LHCN-M2 (cell line): Measurements from ENCODE around the gene CCDC92B. TPM values are rescaled to one million over a fixed set of nuclear protein-coding genes. Genes with fewer than 3 reads are reported as not detected.
A peak's percentile ranks its signal among the peaks of the same experiment; 100 is the strongest.
"Not testable (repeated sequence)": the region's sequence is repeated elsewhere in the genome, so short reads cannot be mapped to it uniquely, and the experiment has no call there.

Experiments
- DNase-seq: peaks from one replicate; pipeline ENCODE4 v3.0.0-alpha.2; 2012; ENCODE audit warnings: low read depth
- polyA plus RNA-seq: library from polyadenylated mRNA; unstranded; fragments of >200 nt; gene quantifications from one replicate; pipeline ENCODE4 v1.2.1, GENCODE V29; 2012; ENCODE audit warnings: missing spikeins
- total RNA-seq: library from RNA; depleted of rRNA; stranded (reverse); fragments of >200 nt; gene quantifications from 2 replicates; pipeline ENCODE4 v1.2.3, GENCODE V29; 2014; rRNA removed

CCDC92B gene
- not detected in 2 replicates for total RNA-seq
- polyA plus RNA-seq = not detected

DNA sequence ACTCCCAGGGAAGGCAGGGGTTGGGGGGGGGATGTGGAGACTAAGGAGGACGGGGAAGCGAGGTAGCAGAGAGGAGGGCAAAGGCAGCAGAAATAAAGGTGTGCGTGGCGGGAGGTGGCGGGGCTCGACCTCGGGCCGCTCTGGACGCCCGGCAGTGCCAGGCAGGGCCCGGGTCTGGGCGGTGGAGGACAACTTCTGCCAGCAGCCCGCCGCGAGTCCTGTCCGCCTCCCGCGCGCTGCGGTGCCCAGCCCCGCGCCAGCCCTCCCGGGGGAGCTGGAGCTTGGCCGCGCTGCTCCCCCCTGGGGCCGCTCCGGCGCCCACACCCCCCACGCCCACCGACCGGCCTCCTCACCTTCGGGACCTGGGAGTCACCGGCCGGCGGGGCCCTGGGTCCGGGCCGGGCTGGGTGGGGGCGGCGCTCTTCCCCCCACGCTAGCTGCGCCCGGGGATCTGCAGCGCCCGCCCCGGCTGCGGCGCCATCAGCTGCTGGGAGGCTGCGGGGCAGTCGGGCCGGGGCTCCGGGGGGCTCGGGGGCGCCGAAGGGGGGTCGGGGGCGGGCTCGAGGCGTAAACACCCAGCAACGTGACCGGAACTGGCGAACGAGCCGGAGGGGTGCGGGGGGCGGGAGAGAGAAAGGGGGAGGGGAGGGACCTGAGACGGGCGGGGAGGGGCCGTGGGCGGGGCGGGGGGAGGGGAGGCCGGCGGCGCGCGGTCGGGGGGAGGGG is at the start of gene CCDC92B:
TSS of gene CCDC92B (minus strand) at position 595 of the 726 bp plus-strand sequence. CDS start 14,507 bp downstream, outside the sequence.
- DNase-seq = no peak

GRCh38 chr17:2798678-2799077 is 49.2 kb upstream of the CCDC92B start:
- no peak for DNase-seq

- DNase-seq = no peak
Observed at GRCh38 chr17:2798188-2798587, 48.7 kb upstream of the CCDC92B start.

GRCh38 chr17:2797637-2798036 is 48.2 kb upstream of the CCDC92B start:
- no peak for DNase-seq

DNA sequence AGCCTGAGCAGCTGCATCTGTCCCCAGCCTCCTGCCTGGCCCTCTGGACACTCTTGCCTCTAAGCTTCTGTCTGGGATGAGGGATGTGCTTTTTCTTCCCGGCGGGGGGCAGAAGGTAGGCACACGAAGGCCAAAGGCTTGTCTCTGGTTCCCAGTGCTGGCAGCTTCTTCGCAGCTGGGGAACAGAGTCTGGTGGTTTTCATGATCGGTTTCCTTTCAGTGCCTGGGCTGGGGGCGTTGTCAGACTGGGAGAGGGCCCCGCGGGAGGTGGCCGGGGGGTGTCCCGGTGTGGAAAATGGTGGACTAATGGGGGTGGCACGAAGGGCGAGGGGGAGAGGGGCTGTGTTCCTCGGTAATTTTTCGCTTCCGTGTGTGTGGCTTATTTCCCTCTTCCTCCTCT is 47.8 kb upstream of the CCDC92B start:
- DNase-seq = no peak

DNA sequence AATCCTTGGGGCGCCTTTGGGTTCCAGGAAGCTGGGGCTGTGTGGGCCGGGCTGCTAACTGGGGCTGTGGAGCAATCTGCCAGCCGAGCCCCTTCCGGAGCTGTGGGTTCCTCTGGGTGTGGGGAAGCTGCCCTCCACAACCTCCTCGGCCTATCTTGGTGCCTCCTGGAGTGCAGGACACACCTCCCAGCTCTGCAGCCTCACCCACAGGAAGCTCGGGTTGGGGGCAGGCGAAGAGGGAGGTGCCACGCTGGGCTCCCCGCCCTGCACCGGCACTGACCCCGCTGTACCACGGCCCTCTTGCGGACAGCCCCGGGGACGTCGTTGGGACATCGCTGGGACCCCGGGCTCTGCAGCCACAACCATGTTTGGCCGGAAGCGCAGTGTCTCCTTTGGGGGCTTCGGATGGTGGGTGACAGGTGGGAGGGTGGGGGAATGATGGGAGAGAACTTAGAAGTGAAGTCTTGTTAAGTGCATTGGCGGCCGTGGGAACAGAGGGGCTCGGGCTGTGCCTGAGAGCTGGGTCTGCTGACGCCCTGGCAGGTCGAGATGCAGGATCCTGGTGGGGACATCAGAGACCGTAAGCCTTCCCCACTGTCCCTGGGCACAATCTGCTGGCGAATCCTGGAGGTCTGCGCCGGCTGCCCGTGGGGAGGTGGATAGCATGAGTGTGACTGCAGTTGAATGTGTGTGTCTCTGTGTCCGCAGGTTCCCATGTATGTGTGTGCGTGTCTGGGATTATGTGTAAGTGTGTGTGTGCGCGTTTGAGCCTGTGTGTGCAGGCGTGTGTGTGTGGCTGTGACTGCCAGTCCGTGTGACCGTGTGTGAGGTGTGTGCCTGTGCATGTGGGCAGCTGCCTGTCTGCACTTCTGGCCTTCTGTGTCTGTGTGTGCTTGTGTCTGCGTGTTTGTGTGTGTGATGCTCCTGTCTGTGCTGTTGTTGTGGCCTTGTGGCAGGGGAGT is 47.0 kb upstream of the CCDC92B start, which contains the start of gene RAP1GAP2:
TSS of gene RAP1GAP2 (plus strand) at position 275 of the 962 bp plus-strand sequence. CDS start at position 365, 90 bp downstream.
- DNase-seq = no peak

GRCh38 chr17:2795441-2796163 is 46.1 kb upstream of the CCDC92B start:
- no peak for DNase-seq

- no peak for DNase-seq
Observed at GRCh38 chr17:2794111-2794803, 44.8 kb upstream of the CCDC92B start.

GRCh38 chr17:2792366-2793169 is 43.1 kb upstream of the CCDC92B start:
- no peak for DNase-seq

DNA sequence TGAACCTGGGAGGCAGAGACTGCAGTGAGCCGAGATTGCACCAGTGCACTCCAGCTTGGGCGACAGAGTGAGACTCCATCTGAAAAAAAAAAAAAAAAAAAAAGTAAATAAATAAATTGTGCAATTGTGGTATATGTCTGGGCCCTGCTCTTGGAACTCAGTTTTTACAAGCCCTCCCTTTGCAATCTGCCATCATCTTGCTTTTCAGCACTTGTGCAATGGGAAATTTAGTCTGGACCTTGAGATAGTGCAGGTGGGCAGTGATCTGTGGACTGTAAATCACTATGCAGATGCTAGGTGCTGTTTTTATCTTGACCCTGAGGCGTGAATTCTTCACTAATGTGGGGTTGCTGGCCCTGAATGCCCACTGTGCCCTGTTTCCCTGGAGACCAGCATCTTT is 40.2 kb upstream of the CCDC92B start:
- DNase-seq = no peak

DNA sequence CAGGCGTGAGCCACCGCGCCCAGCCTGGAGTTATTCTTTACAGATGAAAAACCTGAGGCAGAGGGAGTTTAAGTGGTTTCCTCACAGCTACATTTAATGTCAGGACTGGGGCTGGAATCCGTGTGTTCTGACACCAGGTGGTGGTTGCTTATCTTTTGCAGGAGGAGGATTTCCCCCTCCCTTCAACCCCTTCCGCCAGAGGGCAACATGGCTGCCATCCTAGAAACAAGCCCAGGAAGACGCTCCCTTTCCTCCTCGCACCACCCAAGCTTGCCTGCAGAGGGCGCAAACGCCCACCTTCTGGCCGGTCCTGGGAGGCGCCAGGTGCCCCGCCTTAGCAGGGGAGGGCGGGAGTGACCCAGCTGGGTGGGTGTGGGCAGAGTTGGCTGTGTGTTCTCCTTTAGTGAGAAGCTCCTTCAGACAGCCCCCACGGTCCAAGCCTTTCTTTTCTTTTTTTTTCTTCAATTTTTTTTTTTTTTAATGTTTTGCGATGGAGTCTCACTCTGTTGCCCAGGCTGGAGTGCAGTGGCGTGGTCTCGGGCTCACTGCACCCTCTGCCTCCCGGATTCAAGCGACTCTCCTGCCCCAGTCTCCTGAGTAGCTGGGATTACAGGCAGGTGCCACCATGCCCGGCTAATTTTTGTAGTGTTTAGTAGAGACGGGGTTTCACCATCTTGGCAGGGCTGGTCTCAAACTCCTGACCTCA is 36.9 kb upstream of the CCDC92B start:
- DNase-seq = peak; percentile 63

DNA sequence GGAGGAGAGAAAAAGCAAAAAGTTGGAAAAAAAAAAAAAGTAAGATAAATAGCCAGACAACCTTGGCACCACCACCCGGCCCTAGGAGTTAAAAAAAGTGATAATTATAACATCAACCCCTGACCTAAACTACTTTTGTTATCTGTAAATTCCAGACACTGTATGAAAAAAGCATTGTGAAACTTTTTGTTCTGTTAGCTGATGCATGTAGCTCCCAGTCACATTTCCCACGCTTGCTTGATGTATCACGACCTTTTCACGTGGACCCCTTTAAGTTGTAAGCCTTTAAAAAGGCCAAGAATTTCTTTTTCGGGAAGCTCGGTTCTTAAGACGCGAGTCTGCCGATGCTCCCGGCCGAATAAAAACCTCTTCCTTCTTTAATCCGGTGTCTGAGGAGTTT is 35.9 kb upstream of the CCDC92B start:
- not testable (repeated sequence) for DNase-seq

- DNase-seq = no peak
Observed at GRCh38 chr17:2784864-2785263, 35.4 kb upstream of the CCDC92B start.

DNA sequence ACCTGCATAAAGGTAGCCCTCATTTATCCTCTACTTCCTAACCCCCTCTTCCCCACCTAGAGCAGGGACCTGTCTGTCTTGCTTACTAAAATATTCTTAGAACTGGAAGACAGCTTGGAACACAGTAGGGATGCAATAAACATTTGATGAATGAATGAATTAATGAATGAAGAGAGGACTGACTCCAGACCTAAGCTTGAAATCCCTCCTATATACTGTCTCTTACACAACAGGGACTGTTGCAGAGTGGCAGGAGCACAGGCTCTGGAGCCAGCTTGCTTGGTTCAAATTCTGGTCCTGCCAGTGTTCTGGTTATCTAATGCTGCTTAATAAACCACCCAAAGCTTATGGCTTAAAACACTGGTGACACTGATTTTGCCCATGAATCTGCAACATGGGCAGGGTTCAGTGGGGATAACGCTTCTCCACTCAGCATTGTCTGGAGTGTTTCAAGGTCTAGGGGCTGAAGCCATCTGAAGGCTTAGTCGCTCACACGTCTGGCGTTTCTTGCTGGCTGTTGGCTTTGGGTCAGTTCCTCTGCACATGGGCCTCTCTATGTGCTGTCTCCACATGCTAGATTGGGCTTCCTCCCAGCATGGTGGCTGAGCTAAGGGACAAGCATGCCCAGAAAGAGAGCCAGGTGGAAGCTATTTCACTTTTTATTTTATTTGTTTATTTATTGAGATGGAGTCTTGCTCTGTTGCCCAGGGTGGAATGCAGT is 34.0 kb upstream of the CCDC92B start:
- no peak for DNase-seq

GRCh38 chr17:2782055-2782454 is 32.6 kb upstream of the CCDC92B start:
- no peak for DNase-seq

- not testable (repeated sequence) for DNase-seq
Observed at GRCh38 chr17:2781598-2781997, 32.1 kb upstream of the CCDC92B start.

DNA sequence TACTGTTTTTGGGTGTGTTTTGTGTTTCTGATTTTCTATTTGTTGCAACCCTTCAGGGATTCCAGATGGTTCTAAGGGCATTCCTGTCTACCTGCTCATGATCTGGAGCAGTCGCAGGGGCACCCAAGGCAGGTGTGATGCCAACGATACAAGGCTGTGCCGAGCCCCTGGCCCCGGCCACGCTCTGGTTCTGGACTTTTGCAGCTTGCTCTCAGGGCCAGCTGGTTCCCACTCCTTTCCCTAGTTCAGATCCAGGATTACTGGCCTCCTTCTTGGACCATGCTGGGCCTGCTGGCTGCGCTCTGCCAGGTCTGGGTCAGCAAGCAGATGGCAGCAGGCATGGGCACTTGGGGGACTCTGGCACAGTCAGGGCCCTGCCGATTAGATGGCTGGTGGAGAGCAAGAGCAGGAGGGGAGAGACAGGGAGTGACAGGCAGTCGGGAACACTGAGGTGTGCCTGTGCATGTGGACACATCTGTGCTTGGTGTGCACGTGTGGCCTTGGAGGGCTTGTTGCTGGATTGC is 31.5 kb upstream of the CCDC92B start:
- DNase-seq = no peak

- DNase-seq = no peak
Observed at GRCh38 chr17:2780256-2780655, 30.8 kb upstream of the CCDC92B start.

DNA sequence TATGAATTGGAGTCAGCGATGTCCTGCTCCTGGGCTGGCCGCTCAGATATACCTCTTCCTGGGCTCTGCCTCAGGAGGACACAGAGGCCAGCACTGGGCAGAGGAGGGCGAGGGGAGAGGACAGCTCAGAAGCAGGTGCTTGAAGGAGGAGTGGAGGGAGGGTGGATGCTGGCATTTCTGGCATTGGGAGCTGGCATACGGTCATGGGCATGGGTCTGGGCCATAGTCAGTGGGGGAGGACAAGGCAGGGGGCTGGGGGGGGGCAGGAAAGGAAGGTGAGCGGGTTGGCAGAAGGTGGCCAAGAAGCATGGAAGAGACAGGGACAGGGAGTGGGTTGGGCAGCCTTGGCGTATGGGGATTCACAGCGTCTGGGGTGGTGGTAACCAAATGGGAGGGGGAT is 30.1 kb upstream of the CCDC92B start:
- no peak for DNase-seq
